GM18870 (cell line): Measurements from ENCODE around the gene SLC10A4.
"Not testable (repeated sequence)": the region's sequence is repeated elsewhere in the genome, so short reads cannot be mapped to it uniquely, and the experiment has no call there.

Experiments used
- ATAC-seq: cut with Tn5 transposase; IDR thresholded peaks from one replicate; pipeline ENCODE4 v1.9.1; 2021; ENCODE audit warnings: moderate library complexity; ENCODE audit not compliant: unreplicated experiment

The SLC10A4 gene, protein sequence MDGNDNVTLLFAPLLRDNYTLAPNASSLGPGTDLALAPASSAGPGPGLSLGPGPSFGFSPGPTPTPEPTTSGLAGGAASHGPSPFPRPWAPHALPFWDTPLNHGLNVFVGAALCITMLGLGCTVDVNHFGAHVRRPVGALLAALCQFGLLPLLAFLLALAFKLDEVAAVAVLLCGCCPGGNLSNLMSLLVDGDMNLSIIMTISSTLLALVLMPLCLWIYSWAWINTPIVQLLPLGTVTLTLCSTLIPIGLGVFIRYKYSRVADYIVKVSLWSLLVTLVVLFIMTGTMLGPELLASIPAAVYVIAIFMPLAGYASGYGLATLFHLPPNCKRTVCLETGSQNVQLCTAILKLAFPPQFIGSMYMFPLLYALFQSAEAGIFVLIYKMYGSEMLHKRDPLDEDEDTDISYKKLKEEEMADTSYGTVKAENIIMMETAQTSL

DNA sequence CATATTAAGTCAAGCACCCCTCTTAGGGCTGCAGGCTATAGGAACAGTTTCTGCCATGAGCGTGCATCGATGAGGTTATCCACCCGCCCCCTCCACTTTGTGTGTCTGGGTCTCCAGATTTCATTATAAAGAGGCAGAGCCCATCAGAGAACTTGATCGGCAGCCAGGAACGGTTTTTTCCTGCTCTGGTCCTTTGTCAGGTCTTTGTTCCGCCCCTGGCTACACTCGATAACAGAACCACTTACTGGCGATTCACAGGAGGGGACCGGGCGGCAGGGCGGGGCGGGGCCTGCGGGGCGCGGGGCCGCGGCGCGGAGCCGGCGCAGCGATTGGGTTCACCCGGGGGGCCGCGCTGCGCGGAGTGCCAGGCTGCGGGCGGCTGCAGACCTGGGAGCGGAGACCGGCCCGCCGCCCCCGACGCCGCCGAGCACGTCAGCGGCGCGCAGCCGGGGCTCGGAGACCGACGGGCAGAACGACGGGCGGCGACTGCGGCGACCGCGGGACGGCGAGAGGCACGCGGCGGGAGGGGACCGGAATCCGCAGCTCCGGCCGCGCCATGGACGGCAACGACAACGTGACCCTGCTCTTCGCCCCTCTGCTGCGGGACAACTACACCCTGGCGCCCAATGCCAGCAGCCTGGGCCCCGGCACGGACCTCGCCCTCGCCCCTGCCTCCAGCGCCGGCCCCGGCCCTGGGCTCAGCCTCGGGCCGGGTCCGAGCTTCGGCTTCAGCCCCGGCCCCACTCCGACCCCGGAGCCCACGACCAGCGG lies at the start of gene SLC10A4:
Gene SLC10A4 (plus strand): TSS at position 338 of the 771 bp plus-strand sequence. CDS start 219 bp downstream, at position 557.
- no peak for ATAC-seq

DNA sequence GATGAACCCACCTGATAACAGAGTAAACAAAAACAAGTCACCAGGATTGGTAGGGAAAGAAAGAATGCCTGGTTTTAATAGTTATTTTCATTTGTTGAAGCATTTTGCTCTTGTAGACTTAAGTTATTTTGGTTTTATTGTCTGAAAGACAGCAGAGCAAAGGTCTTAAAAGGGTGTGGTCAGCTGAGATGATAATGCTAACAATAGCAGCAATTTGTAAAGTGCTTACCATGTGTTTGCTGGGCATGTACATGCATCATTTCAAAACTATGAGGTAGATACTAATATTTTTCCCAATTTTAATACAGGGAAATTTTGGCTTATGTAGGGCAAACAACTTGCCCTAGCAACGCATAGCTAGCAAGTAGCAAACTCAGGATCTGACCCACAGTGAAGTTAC lies 46.8 kb upstream of the SLC10A4 start:
- ATAC-seq, result no peak

DNA sequence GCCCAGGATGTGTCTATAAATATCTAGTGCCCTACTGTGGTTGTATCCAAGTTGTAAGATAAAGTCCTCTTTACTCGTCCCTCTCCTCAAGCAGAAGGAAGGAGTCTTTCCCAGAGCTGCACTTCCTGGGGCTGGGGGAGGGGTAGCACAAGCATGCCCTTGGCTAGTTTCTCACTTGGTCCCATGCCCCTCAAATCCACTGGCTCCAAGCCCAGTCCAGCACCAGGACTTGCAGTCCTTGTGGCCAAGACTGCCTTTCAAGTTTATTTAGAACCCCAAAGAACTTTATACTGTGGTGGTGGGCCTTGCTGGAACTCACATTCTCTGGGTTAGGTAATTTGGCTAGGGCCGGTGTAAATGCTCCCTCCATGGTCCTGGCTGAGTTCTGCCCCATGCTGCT lies 43.2 kb upstream of the SLC10A4 start:
- ATAC-seq, result no peak

DNA sequence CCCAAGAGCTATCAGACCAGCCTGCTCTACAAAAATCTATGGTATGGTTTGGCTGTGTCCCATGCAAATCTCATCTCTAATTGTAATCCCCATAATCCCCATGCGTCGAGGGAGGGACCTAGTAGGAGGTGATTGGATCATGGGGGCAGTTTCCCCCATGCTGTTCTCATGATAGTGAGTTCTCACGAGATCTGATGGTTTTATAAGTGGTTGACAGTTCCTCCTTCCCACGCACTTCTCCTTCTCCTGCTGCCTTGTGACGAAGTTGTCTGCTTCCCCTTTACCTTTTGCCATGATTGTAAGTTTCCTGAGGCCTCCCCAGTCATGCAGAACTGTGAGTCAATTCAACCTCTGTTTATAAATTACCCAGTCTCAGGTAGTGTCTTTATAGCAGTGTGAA lies 42.2 kb upstream of the SLC10A4 start:
- not testable (repeated sequence) for ATAC-seq

DNA sequence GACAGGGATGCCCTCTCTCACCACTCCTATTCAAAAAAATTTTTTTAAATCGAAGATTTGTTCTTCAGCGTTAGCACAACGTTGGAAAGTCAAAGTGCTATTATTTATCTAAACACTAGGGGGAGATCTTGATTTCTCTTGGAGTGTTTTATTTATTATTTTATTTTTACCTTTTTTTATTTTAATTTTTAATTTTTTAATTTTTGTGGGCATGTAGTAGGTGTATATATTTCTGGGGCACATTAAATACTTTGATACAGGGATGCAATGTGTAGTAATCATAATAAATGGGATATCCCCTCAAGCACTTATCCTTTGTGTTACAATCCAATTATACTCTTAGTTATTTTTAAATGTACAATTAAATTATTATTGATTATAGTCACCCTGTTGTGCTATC lies 37.4 kb upstream of the SLC10A4 start:
- no peak for ATAC-seq

DNA sequence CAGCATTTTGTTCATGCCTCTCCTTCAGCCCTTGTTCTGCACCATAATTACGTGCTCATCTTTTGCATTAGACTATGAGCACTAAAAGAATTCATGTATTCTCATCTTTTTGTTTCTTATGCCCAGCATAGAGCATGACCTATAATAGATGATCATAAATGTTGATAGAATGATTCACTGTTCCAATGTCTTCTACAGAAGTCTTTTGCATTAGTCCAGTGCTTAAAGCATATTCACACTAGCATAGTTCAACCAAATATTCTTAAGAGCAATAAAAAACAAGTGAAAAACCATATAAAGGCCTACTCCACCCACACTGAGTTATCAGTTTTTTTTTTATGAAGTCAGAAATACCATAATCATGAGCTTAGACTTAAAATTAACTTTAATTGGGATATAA lies 36.5 kb upstream of the SLC10A4 start:
- ATAC-seq, result no peak

DNA sequence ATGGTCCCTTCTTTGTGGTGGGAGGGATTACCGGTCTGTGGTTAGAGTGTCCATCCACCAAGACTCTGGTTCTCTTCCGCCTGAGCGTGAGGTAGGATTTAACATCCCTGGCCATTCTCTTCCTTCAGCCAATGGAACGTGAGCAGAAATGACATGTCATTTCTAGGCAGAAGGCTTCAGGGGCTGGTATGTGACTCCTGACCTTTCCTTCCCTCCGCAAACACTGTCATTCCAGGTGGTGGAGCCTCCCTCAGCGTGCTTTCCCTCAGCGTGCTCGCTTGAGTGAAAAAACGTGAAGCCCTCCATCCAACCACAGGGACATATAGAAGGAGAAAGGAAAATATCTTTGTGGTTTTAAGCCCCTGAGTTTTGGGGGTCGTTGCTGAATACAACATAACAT lies 34.0 kb upstream of the SLC10A4 start:
- no peak for ATAC-seq

DNA sequence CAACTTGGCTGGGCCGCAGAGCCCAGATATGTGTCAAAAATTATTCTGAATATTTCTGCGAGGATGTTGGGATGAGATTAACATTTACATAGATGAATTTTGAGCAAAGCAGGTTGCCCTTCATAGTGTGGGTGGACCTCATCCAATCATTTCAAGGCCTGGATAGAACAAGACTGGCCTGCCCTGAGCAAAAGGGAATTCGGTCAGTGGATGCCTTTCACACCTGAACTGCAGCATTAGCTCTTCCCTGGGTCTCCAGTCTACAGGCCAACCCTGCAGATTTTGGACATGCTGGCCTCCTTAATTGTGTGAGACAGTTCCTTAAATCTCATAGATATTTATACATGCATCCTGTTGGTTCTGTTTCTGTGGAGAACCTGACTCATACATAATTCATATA lies 32.4 kb upstream of the SLC10A4 start:
- no peak for ATAC-seq

DNA sequence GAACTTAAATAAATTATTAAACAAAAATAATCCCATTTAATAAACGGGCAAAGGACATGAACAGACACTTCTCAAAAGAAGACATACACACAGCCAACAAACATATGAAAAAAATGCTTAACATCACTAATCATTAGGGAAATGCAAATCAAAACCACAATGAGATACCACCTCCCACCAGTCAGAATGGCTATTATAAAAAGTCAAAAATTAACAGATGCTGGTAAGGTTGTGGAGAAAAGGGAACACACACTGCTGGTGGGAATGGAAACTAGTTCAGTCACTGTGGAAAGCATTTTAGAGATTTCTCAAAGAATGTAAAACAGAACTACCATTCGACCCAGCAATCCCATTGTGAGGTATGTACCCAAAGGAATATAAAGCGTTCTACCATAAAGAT lies 31.5 kb upstream of the SLC10A4 start:
- not testable (repeated sequence) for ATAC-seq

DNA sequence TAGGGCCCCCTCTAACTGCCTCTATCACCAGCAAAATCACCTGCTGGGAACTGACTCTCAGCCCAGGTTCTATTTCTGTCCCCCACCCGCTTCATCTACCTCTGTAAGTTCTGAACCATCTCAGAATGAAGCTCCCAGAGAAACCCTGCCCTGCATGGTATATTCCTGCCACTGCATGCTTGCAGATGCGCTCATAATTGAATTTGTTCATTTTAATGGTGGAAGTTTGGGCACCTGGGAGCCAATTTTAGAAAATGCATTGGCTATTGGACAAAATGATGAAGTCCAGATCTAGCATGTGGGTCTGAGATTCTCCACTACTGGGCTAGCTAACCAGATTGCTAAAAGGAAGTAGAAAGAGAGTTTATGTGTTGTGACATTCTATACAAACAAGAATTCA lies 28.6 kb upstream of the SLC10A4 start:
- ATAC-seq, result no peak

DNA sequence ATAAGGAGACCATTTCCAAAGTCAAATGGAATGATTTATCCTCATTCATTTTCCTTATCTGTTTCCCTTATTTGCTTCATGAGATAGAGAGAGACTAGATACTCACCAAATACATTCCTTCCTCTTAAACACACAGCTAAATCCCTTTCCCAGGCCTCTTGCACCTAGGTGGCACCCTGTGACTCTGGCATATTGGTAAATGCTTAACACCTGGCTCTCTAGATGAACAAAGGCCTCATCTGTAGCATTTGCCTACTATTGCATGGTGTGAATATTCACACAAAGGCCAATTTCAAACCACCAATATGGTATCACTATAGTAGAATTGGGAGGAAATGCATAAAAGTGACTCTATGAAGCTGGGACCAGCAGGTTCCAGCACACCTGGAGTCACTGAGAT lies 22.1 kb upstream of the SLC10A4 start:
- no peak for ATAC-seq

DNA sequence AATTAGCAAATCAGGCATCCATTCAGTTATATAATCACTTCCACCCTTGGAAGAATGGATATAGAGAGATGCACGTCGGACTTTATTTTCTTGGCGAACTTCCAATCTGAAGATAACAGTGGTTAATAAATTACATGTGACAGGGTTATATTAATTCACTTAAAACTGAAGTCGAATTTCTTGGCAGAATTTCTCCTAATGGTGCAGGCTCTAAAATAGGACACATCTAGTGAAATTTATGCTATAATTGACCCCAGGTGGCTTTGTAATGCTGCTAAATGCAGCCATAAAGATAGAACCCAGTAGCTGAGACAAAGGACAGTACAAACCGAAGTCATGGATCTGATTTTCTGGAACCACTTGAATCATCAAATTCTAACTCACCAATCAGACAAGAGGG lies 20.8 kb upstream of the SLC10A4 start:
- no peak for ATAC-seq

DNA sequence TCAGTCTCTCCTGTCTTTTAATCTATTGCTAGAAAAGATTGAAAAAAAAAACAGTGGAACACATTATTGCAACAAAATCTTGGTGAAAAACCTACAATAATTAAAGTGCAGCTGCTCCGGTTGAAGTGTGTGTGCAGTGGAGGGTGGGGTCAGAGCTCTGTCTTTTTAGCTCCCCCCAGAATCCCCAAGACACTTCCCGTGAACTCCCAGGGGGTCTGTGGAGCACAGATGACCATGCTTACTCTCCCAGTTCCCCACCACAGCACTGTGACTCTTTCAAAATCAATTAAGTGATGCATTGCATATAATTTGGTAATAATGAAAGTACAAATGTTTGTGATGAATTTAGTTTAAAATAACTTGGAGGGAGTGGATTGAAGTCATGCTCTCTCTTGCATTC lies 15.7 kb upstream of the SLC10A4 start:
- ATAC-seq, result no peak

DNA sequence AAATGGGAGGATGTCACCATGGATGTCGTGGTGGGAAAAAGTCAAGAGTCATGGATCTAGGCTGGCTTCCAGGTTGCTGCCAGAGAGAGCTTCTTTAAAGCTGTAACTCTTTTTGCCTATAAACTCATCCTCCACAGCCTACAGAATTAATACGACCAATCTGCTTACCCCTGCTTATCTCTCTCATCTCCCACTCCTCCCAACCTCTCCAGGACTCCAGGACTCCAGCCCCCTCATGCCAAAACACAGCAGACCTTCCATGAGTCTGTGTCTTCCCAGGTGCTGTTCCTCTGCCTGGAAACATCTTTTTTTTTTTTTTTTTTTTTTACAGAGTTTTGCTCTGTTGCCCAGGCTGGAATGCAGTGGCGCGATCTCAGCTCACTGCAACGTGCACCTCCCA lies 15.3 kb upstream of the SLC10A4 start:
- no peak for ATAC-seq

DNA sequence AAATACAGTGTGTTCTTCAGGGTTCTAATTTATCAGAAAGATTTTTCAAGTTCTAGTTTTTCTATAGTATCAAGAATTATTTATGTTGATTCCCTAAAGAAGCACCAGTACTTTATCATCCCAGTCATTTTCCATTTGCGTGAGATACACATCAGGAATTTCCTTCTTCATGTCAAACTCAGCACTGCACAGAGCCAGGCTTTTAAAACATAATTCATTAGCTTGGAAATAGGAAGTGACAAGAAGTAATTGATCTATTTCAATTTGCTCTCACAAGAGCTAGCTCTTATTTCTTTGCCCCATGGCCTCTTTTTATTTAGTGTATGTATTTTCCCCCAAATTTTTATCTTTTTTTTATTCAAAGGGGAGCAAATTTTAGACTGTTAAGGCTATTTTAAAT lies 13.0 kb upstream of the SLC10A4 start:
- ATAC-seq, result no peak

DNA sequence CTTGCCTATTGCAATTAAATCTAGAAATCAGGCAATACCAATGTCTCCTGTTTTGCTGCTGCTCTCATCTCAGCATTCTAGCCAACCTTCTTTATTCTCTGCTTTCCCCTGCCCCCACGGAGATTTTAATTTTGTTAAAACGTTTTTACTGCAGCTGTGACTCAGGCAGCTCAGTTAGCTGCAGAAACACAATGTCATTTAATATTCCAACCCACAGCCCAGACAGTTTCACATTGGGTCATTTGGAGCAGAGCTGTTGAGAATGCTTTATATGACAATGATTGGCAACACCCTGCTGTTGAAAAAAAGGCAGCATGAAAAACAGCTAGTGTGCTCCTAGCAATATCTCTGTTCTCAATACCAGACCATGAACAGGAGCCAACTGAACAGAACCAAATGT lies 12.6 kb upstream of the SLC10A4 start:
- no peak for ATAC-seq

DNA sequence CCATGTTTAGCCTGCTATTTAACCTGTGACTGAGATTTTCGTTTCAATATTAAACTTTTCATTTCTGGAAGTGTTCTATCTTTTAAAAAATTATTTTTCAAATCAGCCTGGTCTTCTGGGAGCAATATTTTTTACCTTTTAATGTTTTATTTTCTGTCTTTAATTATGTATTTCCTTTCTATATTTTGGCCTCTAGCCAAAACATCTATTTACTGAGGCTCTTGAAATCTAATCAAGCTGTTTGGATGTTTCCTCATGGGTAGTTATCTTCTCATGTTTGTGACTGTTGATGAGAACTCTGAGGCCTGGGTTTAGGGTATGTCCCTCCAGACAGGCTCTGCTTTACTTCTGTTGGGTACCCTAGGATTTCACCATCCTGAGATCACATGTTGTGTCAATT lies 10.3 kb upstream of the SLC10A4 start:
- ATAC-seq, result no peak

DNA sequence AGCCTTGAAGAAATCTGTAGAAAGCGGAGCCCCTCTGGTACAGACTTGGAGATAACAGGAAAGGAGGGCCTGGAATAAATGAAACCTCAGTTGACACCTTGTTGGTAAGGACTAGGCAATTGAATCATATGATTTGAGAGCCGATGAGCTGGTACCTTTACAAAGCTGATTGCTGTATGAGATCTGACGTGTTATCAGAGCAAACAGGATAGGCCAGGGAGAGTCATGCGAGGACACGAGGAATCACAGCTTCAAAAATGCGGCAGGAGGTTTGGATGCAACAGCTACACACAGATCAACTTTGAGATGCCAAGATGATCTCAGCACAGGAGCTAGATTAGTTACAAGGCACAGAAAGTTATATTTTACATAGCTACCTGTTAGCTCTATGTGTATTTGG lies 7.4 kb upstream of the SLC10A4 start:
- no peak for ATAC-seq

DNA sequence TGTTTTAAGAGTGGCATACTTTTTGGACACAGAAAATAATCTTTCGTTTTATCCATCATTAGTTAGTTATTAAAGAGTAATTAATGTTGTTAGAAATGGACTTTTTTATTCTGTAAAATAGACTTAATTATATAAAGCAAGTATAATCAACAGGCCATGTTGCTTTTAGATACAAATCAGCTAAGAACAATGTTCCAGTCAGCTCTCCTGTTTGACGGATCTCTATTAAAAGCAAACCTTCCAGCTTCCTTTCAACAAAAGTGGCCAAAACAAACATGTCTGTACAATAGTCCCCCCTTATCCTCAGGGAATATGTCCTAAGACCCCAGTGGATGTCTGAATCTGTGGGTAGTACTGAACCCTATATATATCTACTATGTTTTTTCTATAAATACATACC lies 4.9 kb upstream of the SLC10A4 start:
- no peak for ATAC-seq

DNA sequence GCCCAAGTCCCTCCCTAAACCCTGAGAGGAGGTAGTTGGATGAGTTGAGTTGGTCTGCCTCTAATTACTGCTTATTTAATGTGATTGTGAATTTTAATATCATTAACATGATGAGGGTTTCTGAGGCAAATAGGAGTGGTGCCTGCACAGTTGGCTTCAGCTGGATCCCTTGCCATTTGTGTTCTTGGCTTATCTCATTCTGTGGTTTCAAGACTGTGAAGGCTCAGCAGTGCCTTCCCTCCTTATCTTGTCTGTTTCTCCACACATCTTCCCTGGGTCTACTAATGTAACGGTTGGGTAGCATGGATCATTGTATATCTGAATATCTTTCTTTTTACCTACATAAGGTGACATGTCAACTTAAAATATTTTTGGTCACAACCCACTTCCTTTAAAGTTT lies 1.6 kb upstream of the SLC10A4 start:
- ATAC-seq, result no peak

DNA sequence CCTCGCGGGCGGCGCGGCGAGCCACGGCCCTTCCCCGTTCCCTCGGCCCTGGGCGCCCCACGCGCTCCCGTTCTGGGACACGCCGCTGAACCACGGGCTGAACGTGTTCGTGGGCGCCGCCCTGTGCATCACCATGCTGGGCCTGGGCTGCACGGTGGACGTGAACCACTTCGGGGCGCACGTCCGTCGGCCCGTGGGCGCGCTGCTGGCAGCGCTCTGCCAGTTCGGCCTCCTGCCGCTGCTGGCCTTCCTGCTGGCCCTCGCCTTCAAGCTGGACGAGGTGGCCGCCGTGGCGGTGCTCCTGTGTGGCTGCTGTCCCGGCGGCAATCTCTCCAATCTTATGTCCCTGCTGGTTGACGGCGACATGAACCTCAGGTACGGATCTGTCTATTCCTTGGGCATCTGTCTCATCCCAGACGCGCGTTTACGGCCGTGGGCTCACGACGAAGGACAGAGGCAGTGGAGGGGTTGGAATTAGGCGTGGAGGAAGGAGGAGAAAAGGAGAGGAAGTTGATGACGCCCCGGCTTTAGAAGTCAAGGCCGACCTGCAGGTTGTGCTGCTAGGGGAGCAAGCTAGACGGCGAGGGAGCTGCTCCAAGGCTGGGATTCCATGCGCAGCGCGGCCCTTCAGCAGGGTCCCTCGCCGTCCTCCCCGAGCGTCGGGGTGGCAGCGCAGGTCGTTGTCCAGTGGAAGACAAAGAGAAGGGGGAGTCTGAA lies 792 bp downstream of the SLC10A4 start:
- ATAC-seq, result no peak
